Type B pancreatic cell (in vitro differentiated cells): ENCODE data around the gene PEF1. TPM values are rescaled to one million over a fixed set of nuclear protein-coding genes. Genes with fewer than 3 reads are reported as not detected.

ENCODE experiments used
- DNase-seq: peaks from one replicate; pipeline ENCODE4 v3.0.0; 2021; ENCODE audit warnings: mixed read lengths; ENCODE audit not compliant: unreplicated experiment; ENCODE audit errors: extremely low spot score
- H3K27ac Mint-ChIP-seq: 2 replicates; pipeline ENCODE4 v1.8.0; 2021; ENCODE audit warnings: mild to moderate bottlenecking, mixed read lengths
- H3K27me3 Mint-ChIP-seq: 2 replicates; pipeline ENCODE4 v1.8.0; 2021; ENCODE audit warnings: mixed read lengths
- H3K36me3 Mint-ChIP-seq: 2 replicates; pipeline ENCODE4 v1.8.0; 2021; ENCODE audit warnings: mixed read lengths
- H3K4me1 Mint-ChIP-seq: one replicate; pipeline ENCODE4 v1.8.0; 2021; ENCODE audit warnings: mixed read lengths; ENCODE audit not compliant: unreplicated experiment
- H3K4me3 Mint-ChIP-seq: 2 replicates; pipeline ENCODE4 v1.8.0; 2021; ENCODE audit warnings: mild to moderate bottlenecking, mixed read lengths
- H3K9me3 Mint-ChIP-seq: 2 replicates; pipeline ENCODE4 v1.8.0; 2021; ENCODE audit warnings: mixed read lengths
- CTCF ChIP-seq: fragments of 200-600 bp; sonication (generic); conservative IDR thresholded peaks from 2 replicates; pipeline ENCODE4 v1.5.0; 2021; ENCODE audit warnings: antibody characterized with exemption, mild to moderate bottlenecking
- total RNA-seq: library from RNA; stranded (reverse); gene quantifications from 2 replicates; pipeline ENCODE4 v1.2.1, GENCODE V29; 2021; ENCODE audit warnings: low replicate concordance

The PEF1 gene
- total RNA-seq, 1 donor from 2014 or later = 45.2 TPM

- no peak for DNase-seq
- peaks cover 4% of the 10 kb centered on the region for H3K4me1 Mint-ChIP-seq
- H3K36me3 Mint-ChIP-seq = no peaks in the 10 kb centered on the region
- peak overlapping the region; percentile 41 for H3K27ac Mint-ChIP-seq
- TF ChIP-seq CTCF = no peak
- no peaks in the 10 kb centered on the region for H3K9me3 Mint-ChIP-seq
- no peaks in the 10 kb centered on the region for H3K27me3 Mint-ChIP-seq
- no peak overlapping the region for H3K4me3 Mint-ChIP-seq
Measured at GRCh38 chr1:31654474-31654776, 9.7 kb upstream of the PEF1 start.

GRCh38 chr1:31653717-31654473 is 9.2 kb upstream of the PEF1 start:
- no peak for TF ChIP-seq CTCF
- no peaks in the 10 kb centered on the region for H3K36me3 Mint-ChIP-seq
- no peaks in the 10 kb centered on the region for H3K9me3 Mint-ChIP-seq
- peaks cover 4% of the 10 kb centered on the region for H3K4me1 Mint-ChIP-seq
- H3K27me3 Mint-ChIP-seq = no peaks in the 10 kb centered on the region
- peak overlapping the region; percentile 41 for H3K27ac Mint-ChIP-seq
- no peak overlapping the region for H3K4me3 Mint-ChIP-seq
- no peak for DNase-seq

- H3K4me3 Mint-ChIP-seq = no peak overlapping the region
- H3K36me3 Mint-ChIP-seq = no peaks in the 10 kb centered on the region
- H3K27ac Mint-ChIP-seq = no peak overlapping the region
- TF ChIP-seq CTCF = no peak
- H3K4me1 Mint-ChIP-seq = peaks cover 8% of the 10 kb centered on the region
- H3K9me3 Mint-ChIP-seq = no peaks in the 10 kb centered on the region
- no peak for DNase-seq
- H3K27me3 Mint-ChIP-seq = no peaks in the 10 kb centered on the region
Measured at GRCh38 chr1:31652891-31653499, 8.3 kb upstream of the PEF1 start.

- no peaks in the 10 kb centered on the region for H3K36me3 Mint-ChIP-seq
- no peak for TF ChIP-seq CTCF
- no peak overlapping the region for H3K4me3 Mint-ChIP-seq
- peaks cover 10% of the 10 kb centered on the region for H3K4me1 Mint-ChIP-seq
- H3K27me3 Mint-ChIP-seq = no peaks in the 10 kb centered on the region
- DNase-seq = no peak
- H3K27ac Mint-ChIP-seq = no peak overlapping the region
- peaks cover 3% of the 10 kb centered on the region for H3K9me3 Mint-ChIP-seq
Measured at GRCh38 chr1:31651766-31652165, 7.1 kb upstream of the PEF1 start.

- peaks cover 3% of the 10 kb centered on the region for H3K9me3 Mint-ChIP-seq
- peak overlapping the region; percentile 39 for H3K4me3 Mint-ChIP-seq
- H3K4me1 Mint-ChIP-seq = peaks cover 12% of the 10 kb centered on the region
- H3K36me3 Mint-ChIP-seq = no peaks in the 10 kb centered on the region
- TF ChIP-seq CTCF = no peak
- DNase-seq = no peak
- peak overlapping the region; percentile 87 for H3K27ac Mint-ChIP-seq
- H3K27me3 Mint-ChIP-seq = no peaks in the 10 kb centered on the region
Measured at GRCh38 chr1:31651089-31651420, 6.4 kb upstream of the PEF1 start.
